Endometrial microvascular endothelial cells (primary cell): ENCODE measurements around the gene KRTAP2-2. TPM values are rescaled to one million over a fixed set of nuclear protein-coding genes. Genes with fewer than 3 reads are reported as not detected.
"Not testable (repeated sequence)": the region's sequence is repeated elsewhere in the genome, so short reads cannot be mapped to it uniquely, and the experiment has no call there.

Experiments used
- in situ Hi-C: cut with HindIII; loops from 2 replicates; pipeline ENCODE4 v1.10.0; 2017; ENCODE audit warnings: low sequenced_read_pairs, low pct_unique_long_range_greater_than_20kb; ENCODE audit errors: inconsistent ontology term
- total RNA-seq: library from RNA; depleted of rRNA; stranded (reverse); fragments of >200 nt; gene quantifications from one replicate; pipeline ENCODE4 v1.2.3, GENCODE V29; 2015; ENCODE audit errors: inconsistent ontology term

Gene KRTAP2-2
- total RNA-seq, 1 donor from 2014 or later = not detected

DNA sequence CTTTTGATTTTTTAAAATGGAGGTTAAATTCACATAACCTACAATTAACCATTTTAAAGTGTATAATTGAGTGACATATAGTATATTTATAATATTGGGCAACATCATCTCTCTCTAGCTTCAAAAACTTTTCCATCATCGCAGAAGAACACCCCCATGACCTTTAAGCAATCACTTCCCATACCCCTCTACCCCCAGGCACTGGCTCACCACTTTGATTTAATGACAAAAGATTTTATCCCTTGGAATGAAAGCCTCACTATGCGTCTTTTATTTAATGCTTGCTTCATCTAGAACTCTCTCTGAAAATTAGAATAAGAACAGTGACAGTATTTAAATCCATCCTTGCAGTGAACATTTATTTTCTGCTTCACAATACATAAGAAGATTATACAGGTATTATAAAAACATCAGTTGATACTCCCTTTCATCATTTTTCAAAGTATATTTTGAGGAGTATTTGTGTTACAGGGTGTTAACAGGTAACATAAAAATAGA lies 17.1 kb downstream of the KRTAP2-2 start:
- in situ Hi-C loops = no loop called here

DNA sequence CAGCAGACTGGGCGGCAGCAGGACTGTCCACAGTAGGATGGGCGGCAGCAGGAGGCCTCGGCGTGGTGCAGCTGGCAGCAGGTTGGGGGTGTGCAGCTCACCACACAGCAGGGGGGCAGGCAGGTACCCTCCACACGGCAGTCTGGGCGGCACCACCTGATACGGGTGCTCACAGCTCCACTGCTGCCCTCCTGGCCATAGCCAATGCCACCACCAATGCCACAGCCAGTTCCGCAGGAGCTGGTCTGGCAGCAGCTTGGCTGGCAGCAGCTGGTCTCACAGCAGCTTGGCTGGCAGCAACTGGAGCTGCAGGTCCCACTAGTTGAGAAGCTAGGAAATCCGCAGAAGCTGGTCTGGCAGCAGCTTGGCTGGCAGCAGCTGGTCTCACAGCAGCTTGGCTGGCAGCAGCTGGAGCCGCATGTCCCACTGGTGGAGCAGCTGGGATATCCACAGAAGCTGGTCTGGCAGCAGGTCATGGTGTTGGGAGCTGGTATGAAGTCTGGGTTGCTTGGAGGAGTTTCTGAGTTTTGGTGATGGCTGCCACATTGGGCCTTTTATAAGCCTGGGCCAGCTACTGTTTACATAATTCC lies 20.6 kb downstream of the KRTAP2-2 start, which contains the start of gene KRTAP1-3:
TSS of gene KRTAP1-3 (minus strand) at position 529 of the 590 bp plus-strand sequence. CDS start at position 476, 53 bp downstream.
- in situ Hi-C loops = not testable (repeated sequence)

DNA sequence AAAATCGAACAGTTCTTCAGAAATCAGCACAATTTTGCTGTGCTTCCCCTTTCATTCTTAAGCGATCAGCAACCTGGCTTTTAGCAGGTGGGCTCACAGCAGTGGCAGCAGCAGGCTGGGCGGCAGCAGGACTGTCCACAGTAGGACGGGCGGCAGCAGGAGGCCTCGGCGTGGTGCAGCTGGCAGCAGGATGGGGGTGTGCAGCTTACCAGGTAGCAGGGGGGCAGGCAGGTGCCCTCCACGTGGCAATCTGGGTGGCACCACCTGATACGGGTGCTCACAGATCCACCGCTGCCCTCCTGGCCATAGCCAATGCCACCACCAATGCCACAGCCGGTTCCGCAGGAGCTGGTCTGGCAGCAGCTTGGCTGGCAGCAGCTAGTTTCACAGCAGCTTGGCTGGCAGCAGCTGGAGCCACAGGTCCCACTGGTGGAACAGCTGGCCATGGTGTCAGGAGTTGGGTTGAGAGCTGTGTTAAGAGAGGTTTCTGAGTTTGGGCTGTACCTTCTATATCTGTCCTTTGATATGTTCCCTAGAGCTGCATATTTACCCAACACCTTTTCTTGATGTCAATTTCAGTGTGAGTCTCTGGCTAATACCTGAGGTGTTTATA lies 25.3 kb downstream of the KRTAP2-2 start, which contains the start of gene KRTAP1-4:
TSS of gene KRTAP1-4 (minus strand) at position 563 of the 613 bp plus-strand sequence. CDS start at position 446, 117 bp downstream.
- in situ Hi-C loops = no loop called here

DNA sequence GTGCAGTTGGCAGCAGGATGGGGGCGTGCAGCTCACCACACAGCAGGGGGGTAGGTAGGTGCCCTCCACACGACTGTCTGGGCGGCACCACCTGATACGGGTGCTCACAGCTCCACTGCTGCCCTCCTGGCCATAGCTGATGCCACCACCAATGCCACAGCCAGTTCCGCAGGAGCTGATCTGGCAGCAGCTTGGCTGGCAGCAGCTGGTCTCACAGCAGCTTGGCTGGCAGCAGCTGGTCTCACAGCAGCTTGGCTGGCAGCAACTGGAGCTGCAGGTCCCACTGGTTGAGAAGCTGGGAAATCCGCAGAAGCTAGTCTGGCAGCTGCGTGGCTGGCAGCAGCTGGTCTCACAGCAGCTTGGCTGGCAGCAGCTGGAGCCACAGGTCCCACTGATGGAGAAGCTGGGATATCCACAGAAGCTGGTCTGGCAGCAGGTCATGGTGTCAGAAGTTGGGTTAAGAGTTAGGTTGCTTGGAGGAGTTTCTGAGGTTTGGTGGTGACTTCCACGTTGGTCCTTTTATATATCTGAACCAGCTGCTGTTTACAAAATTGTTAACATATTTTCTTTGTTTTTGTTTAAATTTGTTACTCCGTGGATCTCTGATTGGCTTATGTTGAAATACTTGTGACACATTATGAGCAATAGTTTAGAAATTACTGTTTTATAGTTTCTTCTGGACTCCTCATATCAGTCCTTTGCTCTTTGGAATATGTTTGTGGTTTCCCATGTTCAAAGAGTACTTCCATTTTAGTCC lies 28.1 kb downstream of the KRTAP2-2 start, which contains the start of gene KRTAP1-5:
TSS of gene KRTAP1-5 (minus strand) at position 494 of the 757 bp plus-strand sequence. CDS start at position 441, 53 bp downstream.
- in situ Hi-C loops = no loop called here

DNA sequence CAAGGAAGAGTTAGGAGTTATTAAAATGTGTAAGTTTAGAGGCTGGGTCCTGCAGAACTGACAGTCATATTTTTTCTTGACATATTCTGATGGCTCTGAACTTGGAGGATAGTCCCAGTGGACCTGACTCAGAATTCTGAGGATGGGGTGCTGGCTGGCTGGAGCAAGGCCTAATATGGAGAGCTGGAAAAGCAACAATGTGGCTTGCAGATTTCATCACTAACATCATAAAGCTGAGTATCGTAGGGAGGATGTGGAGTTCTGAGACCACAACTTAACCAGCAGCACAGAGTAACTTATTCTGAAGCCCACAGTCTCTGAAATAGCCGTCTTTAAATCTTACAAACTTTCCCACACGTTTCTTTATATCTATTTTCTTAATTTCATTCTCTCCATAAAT lies 30.3 kb downstream of the KRTAP2-2 start:
- in situ Hi-C loops = no loop called here

DNA sequence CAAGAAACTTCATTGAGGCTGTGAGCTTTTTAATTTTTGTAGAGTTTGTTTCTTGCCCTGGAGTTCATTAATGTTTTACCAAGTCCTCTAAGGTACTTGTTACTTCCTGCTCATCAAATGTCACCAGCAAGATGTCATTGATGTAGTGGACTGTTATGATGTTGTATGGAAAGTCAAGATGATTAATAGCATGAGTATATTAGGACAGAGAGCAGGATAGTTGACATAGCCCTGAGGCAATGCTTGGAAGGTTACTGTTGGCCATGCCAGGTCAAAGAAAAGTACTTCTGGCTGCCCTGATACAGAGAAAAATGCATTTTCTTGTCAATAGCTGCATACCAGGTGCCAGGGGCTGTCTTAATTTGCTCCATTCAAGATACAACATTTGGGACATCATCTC lies 34.7 kb downstream of the KRTAP2-2 start:
- in situ Hi-C loops = no loop called here

DNA sequence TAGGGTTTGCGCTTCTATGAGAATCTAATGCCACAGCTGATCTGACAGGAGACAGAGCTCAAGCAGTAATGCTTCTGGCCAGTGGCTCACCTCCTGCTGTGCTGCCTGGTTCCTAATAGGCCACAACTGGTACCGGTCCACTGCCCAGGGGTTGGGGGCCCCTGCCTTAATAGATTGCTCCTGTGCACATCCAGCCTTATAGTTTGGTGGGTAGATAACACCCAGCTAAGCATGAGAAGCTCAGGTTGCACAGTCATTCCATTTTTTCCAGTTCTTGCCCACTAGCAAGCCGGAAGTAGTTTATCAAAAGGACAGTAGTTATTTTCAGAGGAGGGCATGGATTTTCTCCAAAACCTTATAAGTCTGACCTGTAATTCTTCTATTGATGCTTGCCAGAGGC lies 35.6 kb downstream of the KRTAP2-2 start:
- in situ Hi-C loops = no loop called here

DNA sequence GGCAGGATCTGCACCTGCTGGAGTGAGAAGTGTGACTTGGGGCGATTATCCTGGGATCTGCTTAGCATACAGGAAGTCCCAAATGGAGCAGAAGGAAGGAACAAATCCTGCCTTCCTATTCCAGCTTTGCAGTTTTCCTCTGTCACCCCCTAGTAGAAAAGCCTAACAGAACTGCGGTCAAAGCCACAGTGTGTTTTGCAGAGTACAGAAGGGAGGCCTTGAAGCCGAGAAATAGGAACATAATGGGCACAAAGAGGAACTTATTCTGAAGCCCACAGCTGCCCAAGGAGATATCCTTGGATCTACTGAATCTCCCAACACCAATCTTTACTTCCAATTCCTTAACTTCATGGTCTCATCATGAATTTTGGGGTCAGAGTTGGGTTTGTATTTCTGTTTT lies 36.5 kb downstream of the KRTAP2-2 start:
- in situ Hi-C loops = no loop called here

DNA sequence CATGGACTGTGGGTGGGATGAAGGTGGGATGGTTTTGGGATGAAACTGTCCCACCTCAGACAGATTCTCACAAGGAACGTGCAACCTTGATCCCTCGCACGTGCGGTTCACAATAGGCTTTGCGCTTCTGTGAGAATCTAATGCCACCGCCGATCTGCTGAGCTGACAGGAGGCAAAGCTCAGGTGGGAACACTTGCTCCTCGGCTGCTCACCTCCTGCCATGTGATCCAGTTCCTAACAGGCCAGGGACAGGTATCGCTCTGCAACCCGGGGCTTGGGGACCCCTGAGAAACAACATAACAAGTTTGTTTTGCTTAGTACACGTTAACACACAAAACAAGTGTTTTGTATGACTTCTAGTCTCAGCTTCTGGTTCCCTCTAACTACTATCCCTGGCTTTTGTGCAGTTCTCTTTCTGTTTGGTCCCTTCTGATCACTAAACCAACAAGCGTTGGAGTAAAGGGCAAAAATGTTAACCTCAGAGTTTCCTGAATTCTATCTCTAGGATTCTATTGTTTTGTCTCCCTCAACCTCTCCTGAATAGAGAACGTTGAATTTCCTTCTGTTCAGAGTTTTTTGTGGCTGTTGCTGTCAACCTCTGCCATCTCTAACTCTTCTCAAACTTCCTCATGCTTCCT lies 38.3 kb downstream of the KRTAP2-2 start:
- in situ Hi-C loops = no loop called here

DNA sequence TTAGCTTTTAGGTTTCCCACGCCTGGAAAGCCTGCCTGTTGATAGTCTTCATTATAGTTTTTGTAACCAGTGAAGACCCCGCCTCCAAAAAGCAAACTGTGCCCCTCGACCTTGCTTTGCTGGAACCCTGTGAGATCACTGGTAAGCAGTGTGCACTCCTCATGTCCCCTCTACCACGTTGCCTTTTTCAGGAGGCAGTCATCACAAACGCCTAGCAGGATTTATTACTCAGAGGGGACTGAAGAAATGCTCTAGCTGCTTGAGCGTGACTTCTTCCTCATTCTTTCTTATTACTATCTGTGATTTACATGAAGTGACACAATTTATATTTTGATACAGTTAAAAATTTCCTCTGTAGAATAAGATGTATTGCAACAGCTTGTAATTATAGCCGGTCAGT lies 39.6 kb downstream of the KRTAP2-2 start:
- in situ Hi-C loops = no loop called here

DNA sequence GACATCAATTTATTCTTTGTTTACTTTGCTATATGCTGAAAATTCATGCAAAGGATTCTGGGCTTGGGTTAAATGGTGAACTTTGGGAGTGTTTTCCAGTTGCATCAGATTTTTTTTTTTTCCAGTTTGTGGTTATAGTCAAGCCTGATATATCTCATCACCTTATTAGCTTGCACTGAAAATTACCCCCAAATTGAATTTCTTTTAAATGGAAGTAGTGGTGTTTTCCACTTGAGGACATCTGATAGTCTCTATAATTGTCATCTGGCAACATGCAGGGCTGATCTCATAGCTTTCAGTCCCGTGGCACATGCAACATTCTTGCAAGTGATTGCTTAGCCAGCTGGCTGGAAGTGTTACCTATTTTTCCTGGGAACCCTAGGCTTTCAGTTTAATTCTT lies 41.4 kb downstream of the KRTAP2-2 start:
- in situ Hi-C loops = no loop called here

DNA sequence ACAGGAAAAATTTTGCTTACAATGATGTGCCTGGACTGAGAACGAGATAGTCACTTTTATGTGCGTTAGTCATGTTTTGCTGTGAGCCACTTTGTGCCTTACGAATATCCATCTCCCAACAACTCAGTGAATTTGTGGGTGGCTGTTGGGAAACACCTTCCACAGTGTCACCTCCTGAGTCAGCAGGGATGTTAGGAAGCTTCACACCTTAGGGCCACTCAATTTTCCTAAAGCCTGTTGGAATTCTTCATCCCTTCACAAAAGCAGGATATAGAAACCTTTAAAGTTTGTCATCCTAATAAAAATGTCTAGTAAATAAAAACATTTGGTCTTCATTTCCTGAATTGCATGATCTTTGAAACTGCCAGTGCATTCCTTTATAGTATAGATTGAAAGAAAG lies 41.8 kb downstream of the KRTAP2-2 start:
- in situ Hi-C loops = no loop called here

DNA sequence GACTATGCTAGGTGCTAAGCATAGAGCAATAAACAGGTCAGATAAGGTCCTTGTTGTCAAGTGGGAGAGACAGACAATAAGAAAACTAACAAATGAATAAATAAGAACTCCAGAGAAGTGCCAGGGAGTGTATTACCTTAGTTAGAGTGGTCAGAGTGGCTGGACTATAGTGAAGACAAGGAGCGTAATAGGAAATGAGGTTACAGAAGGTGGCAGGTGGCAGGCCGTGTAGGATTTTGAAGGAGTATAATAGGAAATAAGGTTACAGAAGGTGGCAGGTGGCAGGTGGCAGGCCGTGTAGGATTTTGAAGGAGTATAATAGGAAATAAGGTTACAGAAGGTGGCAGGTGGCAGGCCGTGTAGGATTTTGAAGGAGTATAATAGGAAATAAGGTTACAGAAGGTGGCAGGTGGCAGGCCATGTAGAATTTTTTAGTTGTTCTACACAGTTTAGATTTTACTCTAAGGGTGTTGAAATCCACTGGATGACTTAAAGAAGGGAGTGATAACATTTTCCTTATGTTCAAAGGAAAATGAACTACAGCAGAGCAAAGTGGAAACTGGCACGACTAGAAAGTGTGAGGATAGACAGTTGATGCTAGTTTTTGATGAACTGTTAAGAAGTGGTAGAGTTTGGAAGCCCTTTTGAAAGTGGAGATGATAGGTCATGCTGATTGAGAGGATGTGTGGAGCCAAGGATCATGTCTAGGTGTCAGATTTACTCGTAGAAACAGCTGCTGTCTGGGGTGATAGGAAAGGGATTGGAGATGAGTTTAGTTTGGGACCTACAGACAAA lies 42.5 kb downstream of the KRTAP2-2 start:
- in situ Hi-C loops = no loop called here

DNA sequence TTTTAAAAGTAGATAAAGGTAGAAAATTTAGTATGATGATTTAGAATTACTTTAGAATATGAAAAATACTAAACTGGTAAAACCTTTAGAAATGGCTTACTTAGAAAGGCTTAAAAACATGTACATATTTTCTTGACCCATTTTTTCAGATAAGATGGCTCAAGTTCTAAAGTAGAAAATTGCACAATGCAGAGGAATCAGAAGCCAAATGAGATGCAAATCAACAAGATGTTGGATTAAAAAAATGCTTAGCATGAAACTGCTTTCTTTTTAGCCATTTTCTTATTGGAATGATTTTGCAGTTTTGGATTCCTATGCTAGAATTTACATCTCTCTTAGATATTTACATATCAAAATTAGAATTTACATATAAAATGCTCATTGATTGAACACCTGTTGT lies 44.6 kb downstream of the KRTAP2-2 start:
- in situ Hi-C loops = no loop called here

DNA sequence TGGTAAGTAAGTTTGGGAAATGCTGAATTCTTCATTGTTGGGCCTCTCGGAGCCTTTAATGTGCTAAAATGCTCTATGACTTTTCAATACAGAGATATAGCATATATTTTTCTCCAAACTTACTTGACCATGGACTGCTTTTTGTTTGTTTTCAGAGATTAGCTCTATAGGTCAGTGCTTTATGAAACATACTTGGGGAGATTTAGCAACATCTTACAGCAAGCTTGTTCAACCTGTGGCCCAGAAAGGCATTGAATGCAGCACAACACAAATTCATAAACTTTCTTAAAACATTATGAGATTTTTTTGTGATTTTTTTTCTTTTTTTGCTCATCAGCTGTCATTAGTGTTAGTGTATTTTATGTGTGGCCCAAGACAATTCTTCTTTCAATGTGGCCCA lies 45.1 kb downstream of the KRTAP2-2 start:
- in situ Hi-C loops = no loop called here

DNA sequence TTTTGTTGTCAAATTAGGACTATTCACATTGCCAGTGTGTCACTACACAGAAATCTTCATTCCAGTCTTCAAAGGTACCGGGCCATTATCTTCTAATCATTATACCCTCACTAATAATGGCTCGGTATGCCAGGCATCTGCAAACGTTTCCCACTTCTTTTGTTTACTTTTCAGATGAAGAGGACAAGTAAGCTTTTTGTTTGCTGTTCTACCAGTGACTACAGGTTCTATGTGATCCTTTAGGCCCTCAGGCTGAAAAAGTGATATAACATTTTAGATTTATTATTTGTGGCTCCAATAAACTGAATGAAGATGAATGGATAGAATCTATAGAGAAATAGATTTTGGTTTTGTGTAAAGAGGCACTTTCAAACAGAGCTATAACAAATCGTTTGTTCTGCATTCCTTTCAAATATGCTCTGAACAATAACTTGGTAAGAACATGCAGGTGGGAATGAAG lies 45.7 kb downstream of the KRTAP2-2 start:
- in situ Hi-C loops = no loop called here

DNA sequence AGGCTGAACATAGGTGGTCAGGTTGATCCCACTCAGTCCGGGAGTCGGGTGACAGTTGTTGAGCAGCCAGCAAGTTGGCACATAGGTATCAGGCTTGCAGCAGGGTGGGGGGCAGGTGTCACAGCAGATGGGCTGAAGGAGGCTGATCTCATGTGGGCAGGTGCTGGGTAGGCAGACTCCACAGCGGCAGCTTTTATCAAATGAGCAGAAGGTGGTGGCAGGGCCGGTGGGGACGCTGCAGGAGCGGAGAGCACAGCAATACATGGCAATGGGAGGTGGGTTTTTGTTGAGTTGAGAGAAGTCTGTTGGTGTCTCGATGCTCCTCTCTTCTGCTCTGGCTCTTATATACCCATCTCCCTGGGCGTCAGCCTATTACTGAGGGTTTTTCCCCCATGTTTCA lies 46.2 kb downstream of the KRTAP2-2 start, which contains the start of gene KRTAP3-1:
TSS of gene KRTAP3-1 (minus strand) at position 318 of the 400 bp plus-strand sequence. CDS start at position 264, 54 bp downstream.
- in situ Hi-C loops = no loop called here
